Gastroesophageal sphincter (tissue), 4 donors: ENCODE data around the gene HDAC6. TPM values are rescaled to one million over a fixed set of nuclear protein-coding genes. Genes with fewer than 3 reads are reported as not detected.

Experiments
- ATAC-seq: fragments of 150-250 bp; one replicate; pipeline ENCODE4 v1.9.1; 2016; ENCODE audit warnings: mild to moderate bottlenecking, moderate library complexity
- H3K27ac ChIP-seq, 4 donors: fragments of 200-600 bp; sonication (generic) in 3 of 4; 1 replicate in 3 of 4; 2 replicates in 1 of 4; pipeline ENCODE4 v1.5.1; 2016 to 2019
- H3K27me3 ChIP-seq: fragments of 200-600 bp; sonication (generic); one replicate; pipeline ENCODE4 v1.5.1; 2019
- H3K36me3 ChIP-seq, 2 donors: fragments of 200-600 bp; sonication (generic); one replicate each; pipeline ENCODE4 v1.5.1; 2019; ENCODE audit warnings: control low read depth in 1 of 2
- H3K4me1 ChIP-seq, 3 donors: fragments of 200-600 bp; sonication (generic); 1 replicate in 2 of 3; 2 replicates in 1 of 3; pipeline ENCODE4 v1.5.1; 2016 to 2019; ENCODE audit warnings: control low read depth in 2 of 3
- H3K4me3 ChIP-seq, 2 donors: fragments of 200-600 bp; sonication (generic); one replicate each; pipeline ENCODE4 v1.5.1; 2019; ENCODE audit warnings: mild to moderate bottlenecking in 1 of 2, moderate library complexity in 1 of 2
- H3K9me3 ChIP-seq, 3 donors: fragments of 200-600 bp; sonication (generic); one replicate each; pipeline ENCODE4 v1.5.1; 2017 to 2019; ENCODE audit warnings: control low read depth in 2 of 3
- CTCF ChIP-seq, 4 experiments: fragments of 200-600 bp in 2 of 4; fragments of 450-650 bp in 2 of 4; sonication (generic) in 1 of 4; IDR thresholded peaks; one replicate each; pipeline ENCODE4 v1.5.1; 2017 to 2019; ENCODE audit warnings: antibody characterized with exemption in 4 of 4, mild to moderate bottlenecking in 2 of 4, moderate library complexity in 2 of 4
- EP300 ChIP-seq: sonication (generic); formaldehyde crosslinking; IDR thresholded peaks from one replicate; pipeline ENCODE4 v1.6.1; 2017; ENCODE audit warnings: antibody characterized with exemption, mild to moderate bottlenecking
- POLR2A ChIP-seq, 2 donors: fragments of 450-650 bp; IDR thresholded peaks; one replicate each; pipeline ENCODE4 v1.6.1; 2017; ENCODE audit warnings: antibody characterized with exemption in 2 of 2, mild to moderate bottlenecking in 2 of 2, moderate library complexity in 1 of 2
- POLR2AphosphoS5 ChIP-seq: sonication (generic); formaldehyde crosslinking; IDR thresholded peaks from one replicate; pipeline ENCODE4 v1.6.1; 2017; ENCODE audit warnings: antibody characterized with exemption
- WGBS, 2 donors: methylation state at CpG; one replicate each; pipeline ENCODE4 v1.1.5; 2018; ENCODE audit warnings: low coverage in 1 of 2; 5-methylcytosine and 5-hydroxymethylcytosine counted together
- total RNA-seq, 4 donors: library from RNA; depleted of rRNA; stranded (reverse); fragments of >200 nt; gene quantifications; one replicate each; pipeline ENCODE4 v1.1.0, GENCODE V29; 2016

Gene HDAC6
- total RNA-seq, 4 donors from 2014 or later, result 50.7 to 66.8 (median 56.9) TPM

- TF ChIP-seq POLR2AphosphoS5 (no peak), CTCF (IDR thresholded peaks at IDR 0.05) (no peak), EP300 (no peak), POLR2A (IDR thresholded peaks at IDR 0.05) (no peak)
Measured at GRCh38 chrX:48779399-48779798, 22.5 kb upstream of the HDAC6 start.

GRCh38 chrX:48781705-48782104 lies 20.2 kb upstream of the HDAC6 start:
- Histone ChIP-seq H3K27me3 (no peaks in the 10 kb centered on the region), H3K36me3 (no peaks in the 10 kb centered on the region), H3K9me3 (no peaks in the 10 kb centered on the region), H3K27ac (no peak overlapping the region), H3K4me3 (no peak overlapping the region), H3K4me1 (no peaks in the 10 kb centered on the region)
- no peak for TF ChIP-seq POLR2A (IDR thresholded peaks at IDR 0.05)
- no peak for TF ChIP-seq POLR2AphosphoS5
- TF ChIP-seq CTCF (IDR thresholded peaks at IDR 0.05), result no peak
- TF ChIP-seq EP300, result no peak
- WGBS, 2 donors, result 81 to 100% methylated on average over 1 to 5 of the region's 6 CpGs
- ATAC-seq, result no peak

More at GRCh38 chrX:48779399-48779798, 22.5 kb upstream of the HDAC6 start:
- Histone ChIP-seq H3K27me3 (no peaks in the 10 kb centered on the region), H3K27ac (no peak overlapping the region), H3K4me3 (no peak overlapping the region), H3K4me1 (no peaks in the 10 kb centered on the region), H3K9me3 (no peaks in the 10 kb centered on the region), H3K36me3 (no peaks in the 10 kb centered on the region)
- no peak for ATAC-seq
- 73 to 84% methylated on average over 5 of the region's 7 CpGs for WGBS, 2 donors

- WGBS, 2 donors, result 57 to 70% methylated on average over 2 of the region's 2 CpGs
- no peak for ATAC-seq
Measured at GRCh38 chrX:48782216-48782615, 19.7 kb upstream of the HDAC6 start.

GRCh38 chrX:48782795-48783194 lies 19.1 kb upstream of the HDAC6 start:
- no peaks in the 10 kb centered on the region for H3K4me1 ChIP-seq
- peaks cover 5% of the 10 kb centered on the region for H3K27me3 ChIP-seq
- no peak overlapping the region for H3K27ac ChIP-seq
- H3K9me3 ChIP-seq, result no peaks in the 10 kb centered on the region
- no peaks in the 10 kb centered on the region for H3K36me3 ChIP-seq
- WGBS, 2 donors, result 100% methylated on average over 1 of the region's 13 CpGs; no CpG with 5 or more reads in 1 of the 2 donors
- no peak for TF ChIP-seq POLR2AphosphoS5
- TF ChIP-seq CTCF (IDR thresholded peaks at IDR 0.05), result no peak
- TF ChIP-seq POLR2A (IDR thresholded peaks at IDR 0.05), result no peak
- no peak overlapping the region for H3K4me3 ChIP-seq
- ATAC-seq, result no peak

More at GRCh38 chrX:48782216-48782615, 19.7 kb upstream of the HDAC6 start:
- TF ChIP-seq POLR2AphosphoS5, result no peak
- no peak for TF ChIP-seq POLR2A (IDR thresholded peaks at IDR 0.05)
- no peak for TF ChIP-seq EP300
- TF ChIP-seq CTCF (IDR thresholded peaks at IDR 0.05), result no peak
- Histone ChIP-seq H3K4me3 (no peak overlapping the region), H3K36me3 (no peaks in the 10 kb centered on the region), H3K27me3 (no peaks in the 10 kb centered on the region), H3K9me3 (no peaks in the 10 kb centered on the region), H3K27ac (no peak overlapping the region), H3K4me1 (no peaks in the 10 kb centered on the region)

- no peak for ATAC-seq
- peaks cover 7% of the 10 kb centered on the region for H3K27me3 ChIP-seq
- TF ChIP-seq POLR2A (IDR thresholded peaks at IDR 0.05), result no peak
- TF ChIP-seq CTCF (IDR thresholded peaks at IDR 0.05), result no peak
- TF ChIP-seq EP300, result no peak
- no peak for TF ChIP-seq POLR2AphosphoS5
- 59% methylated on average over 3 of the region's 3 CpGs; no CpG with 5 or more reads in 1 of the 2 donors for WGBS, 2 donors
- H3K4me1 ChIP-seq, result no peaks in the 10 kb centered on the region
- H3K27ac ChIP-seq, result no peak overlapping the region
- H3K9me3 ChIP-seq, result no peaks in the 10 kb centered on the region
- H3K36me3 ChIP-seq, result no peaks in the 10 kb centered on the region
- no peak overlapping the region for H3K4me3 ChIP-seq
Measured at GRCh38 chrX:48784726-48785125, 17.1 kb upstream of the HDAC6 start.
